ENCODE data around the gene ADARB2. TPM values are rescaled to one million over a fixed set of nuclear protein-coding genes. Genes with fewer than 3 reads are reported as not detected.

ADARB2 gene
- total and polyA plus RNA-seq, 2 experiments from 2014 or later = not detected

DNA sequence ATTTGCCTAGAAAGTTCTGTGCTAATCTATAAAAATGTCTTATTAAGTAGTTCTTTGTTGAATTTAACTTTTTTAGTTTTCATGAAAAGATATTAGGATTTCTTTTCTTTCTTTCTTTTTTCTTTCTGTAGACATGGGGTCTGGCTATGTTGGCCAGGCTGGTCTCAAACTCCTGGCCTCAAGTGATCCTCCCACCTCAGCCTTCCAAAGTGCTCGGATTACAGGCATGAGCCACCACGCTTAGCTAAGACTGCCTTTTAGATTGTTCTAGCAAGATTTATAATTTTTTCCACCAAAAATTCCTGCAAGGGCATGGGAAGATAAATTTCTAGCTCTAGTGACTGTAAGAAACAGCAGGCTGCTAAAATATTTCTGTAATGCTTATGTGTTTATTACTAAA is 540.7 kb downstream of the ADARB2 start:
- Histone ChIP-seq H3K36me3 (ENCODE audit: low read depth) (no peaks in the 10 kb centered on the region), H3K9me3 (ENCODE audit: low read depth) (no peaks in the 10 kb centered on the region), H3K79me2 (ENCODE audit: insufficient read depth) (no peaks in the 10 kb centered on the region), H3K9ac (no peak overlapping the region), H3K4me2 (ENCODE audit: unreplicated experiment) (no peak overlapping the region), H3K27ac (no peak overlapping the region), H3K4me3 (no peak overlapping the region), H3K4me1 (ENCODE audit: insufficient read depth) (no peaks in the 10 kb centered on the region), H4K20me1 (ENCODE audit: insufficient read depth) (no peaks in the 10 kb centered on the region), H3K27me3 (replicated peaks; ENCODE audit: insufficient read depth) (peaks cover 14% of the 10 kb centered on the region; the same call in 1 of the 2 replicates), H2AFZ (no peak overlapping the region), H3F3A (ENCODE audit: insufficient read depth) (no peaks in the 10 kb centered on the region), H3K9me2 (ENCODE audit: insufficient read depth) (no peaks in the 10 kb centered on the region)
- no peak for DNase-seq
- in situ Hi-C loops (cut with MboI) = no loop called here
- 5 to 9% methylated on average over 2 of the region's 2 CpGs for WGBS, 2 experiments (ENCODE audit: low coverage in 1 of 2, low lambda C conversion rate in 2 of 2, missing lambda C conversion rate in 2 of 2)
- no peak for TF ChIP-seq EZH2phosphoT487 (IDR thresholded peaks at IDR 0.05; ENCODE audit: insufficient read depth, low read depth)
- TF ChIP-seq EZH2 (IDR thresholded peaks at IDR 0.05; ENCODE audit: insufficient read depth, poor library complexity, severe bottlenecking) = no peak

- no peak overlapping the region for H3K27ac ChIP-seq
- no peaks in the 10 kb centered on the region for H4K20me1 ChIP-seq (ENCODE audit: insufficient read depth)
These were observed 541.5 kb downstream of the ADARB2 start for GRCh38 chr10:1195828-1196227.

DNA sequence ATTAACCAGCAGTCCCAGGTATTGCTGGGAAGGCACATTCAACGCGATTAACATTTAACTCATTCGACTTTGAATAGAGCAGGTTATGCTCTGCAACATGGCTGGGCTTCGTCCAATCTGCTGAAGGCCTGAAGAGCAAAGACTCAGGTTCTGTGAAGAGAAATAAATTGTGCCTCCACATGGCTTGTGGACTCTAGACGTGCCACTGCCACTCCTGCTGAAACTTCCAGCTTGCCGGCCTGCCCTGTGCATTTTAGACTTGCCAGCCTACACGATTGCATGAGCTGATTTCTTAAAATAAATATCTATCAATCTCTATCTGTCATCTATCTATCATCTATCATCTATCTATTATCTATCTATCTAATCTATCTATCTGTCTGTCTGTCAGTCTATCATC is 543.2 kb downstream of the ADARB2 start:
- Histone ChIP-seq H4K20me1 (ENCODE audit: insufficient read depth) (no peaks in the 10 kb centered on the region), H3K27ac (no peak overlapping the region), H3K4me1 (ENCODE audit: insufficient read depth) (no peaks in the 10 kb centered on the region), H3K4me3 (no peak overlapping the region), H3K4me2 (ENCODE audit: unreplicated experiment) (no peak overlapping the region), H3K27me3 (replicated peaks; ENCODE audit: insufficient read depth) (peaks cover 19% of the 10 kb centered on the region; the same call in 1 of the 2 replicates), H3K9ac (no peak overlapping the region), H3K9me3 (ENCODE audit: low read depth) (no peaks in the 10 kb centered on the region), H3F3A (ENCODE audit: insufficient read depth) (no peaks in the 10 kb centered on the region), H3K9me2 (ENCODE audit: insufficient read depth) (no peaks in the 10 kb centered on the region), H2AFZ (no peak overlapping the region), H3K79me2 (ENCODE audit: insufficient read depth) (no peaks in the 10 kb centered on the region), H3K36me3 (ENCODE audit: low read depth) (no peaks in the 10 kb centered on the region)
- WGBS, 2 experiments (ENCODE audit: low coverage in 1 of 2, low lambda C conversion rate in 2 of 2, missing lambda C conversion rate in 2 of 2) = 41 to 43% methylated on average over 7 of the region's 7 CpGs
- in situ Hi-C loops (cut with MboI) = no loop called here
- no peak for TF ChIP-seq EZH2phosphoT487 (IDR thresholded peaks at IDR 0.05; ENCODE audit: insufficient read depth, low read depth)
- no peak for DNase-seq

More at GRCh38 chr10:1195828-1196227, 541.5 kb downstream of the ADARB2 start:
- no peak for TF ChIP-seq EZH2 (IDR thresholded peaks at IDR 0.05; ENCODE audit: insufficient read depth, poor library complexity, severe bottlenecking)
- TF ChIP-seq EZH2phosphoT487 (IDR thresholded peaks at IDR 0.05; ENCODE audit: insufficient read depth, low read depth) = no peak
- no peaks in the 10 kb centered on the region for H3K36me3 ChIP-seq (ENCODE audit: low read depth)
- no peak overlapping the region for H3K4me2 ChIP-seq (ENCODE audit: unreplicated experiment)
- no peak overlapping the region for H3K9ac ChIP-seq
- H3F3A ChIP-seq (ENCODE audit: insufficient read depth) = no peaks in the 10 kb centered on the region
- H3K4me1 ChIP-seq (ENCODE audit: insufficient read depth) = no peaks in the 10 kb centered on the region
- H3K27me3 ChIP-seq (replicated peaks; ENCODE audit: insufficient read depth) = peaks cover 19% of the 10 kb centered on the region; the same call in 1 of the 2 replicates
- no peaks in the 10 kb centered on the region for H3K79me2 ChIP-seq (ENCODE audit: insufficient read depth)
- no peak for DNase-seq
- WGBS, 2 experiments (ENCODE audit: low coverage in 1 of 2, low lambda C conversion rate in 2 of 2, missing lambda C conversion rate in 2 of 2) = 23 to 24% methylated on average over 9 of the region's 9 CpGs
- in situ Hi-C loops (cut with MboI) = no loop called here
- no peak overlapping the region for H2AFZ ChIP-seq
- H3K9me3 ChIP-seq (ENCODE audit: low read depth) = no peaks in the 10 kb centered on the region
- no peak overlapping the region for H3K4me3 ChIP-seq
- no peaks in the 10 kb centered on the region for H3K9me2 ChIP-seq (ENCODE audit: insufficient read depth)

DNA sequence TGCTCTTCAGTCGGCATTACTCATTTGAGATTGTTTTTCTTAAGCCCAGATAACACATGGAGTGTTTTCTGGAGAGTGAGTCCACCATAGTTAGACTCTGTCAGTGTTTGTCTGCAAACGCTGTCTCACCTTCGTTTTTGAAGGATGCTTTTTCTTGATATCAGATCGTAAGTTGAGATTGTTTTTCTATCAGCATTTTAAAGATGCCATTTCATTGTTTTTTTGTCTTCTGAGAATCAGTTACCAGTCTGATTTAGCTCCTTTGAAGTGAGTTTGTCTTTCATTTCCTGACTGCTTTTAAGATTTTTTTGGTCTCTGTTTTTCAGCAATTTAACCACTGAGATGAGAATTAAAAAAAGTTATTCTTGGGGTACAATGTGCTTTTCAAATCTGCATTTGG is 543.8 kb downstream of the ADARB2 start:
- peaks cover 22% of the 10 kb centered on the region for H3K27me3 ChIP-seq (replicated peaks; ENCODE audit: insufficient read depth)
- H3K79me2 ChIP-seq (ENCODE audit: insufficient read depth) = no peaks in the 10 kb centered on the region
- in situ Hi-C loops (cut with MboI) = no loop called here
- H3K9me2 ChIP-seq (ENCODE audit: insufficient read depth) = no peaks in the 10 kb centered on the region
- TF ChIP-seq EZH2 (IDR thresholded peaks at IDR 0.05; ENCODE audit: insufficient read depth, poor library complexity, severe bottlenecking) (no peak), EZH2phosphoT487 (IDR thresholded peaks at IDR 0.05; ENCODE audit: insufficient read depth, low read depth) (no peak)
- 19 to 21% methylated on average over 4 of the region's 4 CpGs for WGBS, 2 experiments (ENCODE audit: low coverage in 1 of 2, low lambda C conversion rate in 2 of 2, missing lambda C conversion rate in 2 of 2)
- no peaks in the 10 kb centered on the region for H3K36me3 ChIP-seq (ENCODE audit: low read depth)
- no peak overlapping the region for H2AFZ ChIP-seq
- H3K9me3 ChIP-seq (ENCODE audit: low read depth) = no peaks in the 10 kb centered on the region
- H3K4me3 ChIP-seq = no peak overlapping the region
- no peak overlapping the region for H3K27ac ChIP-seq
- H4K20me1 ChIP-seq (ENCODE audit: insufficient read depth) = no peaks in the 10 kb centered on the region
- H3K4me2 ChIP-seq (ENCODE audit: unreplicated experiment) = no peak overlapping the region
- no peak for DNase-seq
- H3K4me1 ChIP-seq (ENCODE audit: insufficient read depth) = no peaks in the 10 kb centered on the region
- no peaks in the 10 kb centered on the region for H3F3A ChIP-seq (ENCODE audit: insufficient read depth)
- H3K9ac ChIP-seq = no peak overlapping the region

DNA sequence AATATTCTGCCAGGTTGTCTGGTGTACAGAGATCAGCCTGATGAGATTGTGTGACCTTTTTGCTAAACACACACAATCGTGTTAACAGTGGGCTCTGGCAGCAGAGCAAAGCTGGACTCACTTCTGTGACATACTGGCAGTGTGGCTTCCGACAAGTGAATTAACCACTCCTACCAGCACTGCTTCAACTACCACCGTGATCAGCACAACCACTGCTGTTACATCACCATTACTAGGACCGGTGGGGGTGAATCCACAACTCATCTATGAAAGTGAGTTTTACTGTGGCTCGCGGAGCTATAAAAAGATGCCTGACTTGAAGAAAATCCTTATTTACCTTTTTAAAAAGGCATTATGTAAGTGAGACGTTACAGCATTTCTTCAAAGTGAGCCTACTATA is 545.6 kb downstream of the ADARB2 start:
- H3K4me3 ChIP-seq = no peak overlapping the region
- in situ Hi-C loops (cut with MboI) = no loop called here
- no peaks in the 10 kb centered on the region for H3K9me3 ChIP-seq (ENCODE audit: low read depth)

More for the DNA sequence above, 545.6 kb downstream of the ADARB2 start:
- no peaks in the 10 kb centered on the region for H3K36me3 ChIP-seq (ENCODE audit: low read depth)
- no peaks in the 10 kb centered on the region for H3K9me2 ChIP-seq (ENCODE audit: insufficient read depth)
- no peak for TF ChIP-seq EZH2 (IDR thresholded peaks at IDR 0.05; ENCODE audit: insufficient read depth, poor library complexity, severe bottlenecking)
- no peak for TF ChIP-seq EZH2phosphoT487 (IDR thresholded peaks at IDR 0.05; ENCODE audit: insufficient read depth, low read depth)
- DNase-seq = no peak
- no peak overlapping the region for H3K4me2 ChIP-seq (ENCODE audit: unreplicated experiment)
- no peaks in the 10 kb centered on the region for H3K79me2 ChIP-seq (ENCODE audit: insufficient read depth)
- H3K4me1 ChIP-seq (ENCODE audit: insufficient read depth) = no peaks in the 10 kb centered on the region
- H3F3A ChIP-seq (ENCODE audit: insufficient read depth) = no peaks in the 10 kb centered on the region
- H3K27me3 ChIP-seq (replicated peaks; ENCODE audit: insufficient read depth) = peaks cover 15% of the 10 kb centered on the region
- no peak overlapping the region for H3K9ac ChIP-seq
- no peak overlapping the region for H3K27ac ChIP-seq
- H4K20me1 ChIP-seq (ENCODE audit: insufficient read depth) = no peaks in the 10 kb centered on the region
- WGBS, 2 experiments (ENCODE audit: low coverage in 1 of 2, low lambda C conversion rate in 2 of 2, missing lambda C conversion rate in 2 of 2) = 17% methylated on average over 7 of the region's 7 CpGs
- no peak overlapping the region for H2AFZ ChIP-seq
